WTC11 (cell line): ENCODE results near the gene REPS2. TPM values are rescaled to one million over a fixed set of nuclear protein-coding genes. Genes with fewer than 3 reads are reported as not detected.

Source experiments
- ATAC-seq: fragments of 200-7000 bp; cut with Tn5 transposase; 2 replicates; pipeline ENCODE4 v1.10.0; 2021; ENCODE audit warnings: mild to moderate bottlenecking, moderate library complexity
- CTCF ChIA-PET: fragments of 300-600 bp; sonication (Branson Sonifier 250); formaldehyde crosslinking; loops from one replicate; lab custom pipeline; 2021; ENCODE audit warnings: antibody characterized with exemption; lab: Charles Lee
- POLR2A ChIA-PET: fragments of 350-600 bp; sonication (Branson Sonifier 250); formaldehyde crosslinking; loops from one replicate; lab custom pipeline; 2021; ENCODE audit warnings: antibody characterized with exemption; lab: Charles Lee
- DNase-seq: peaks from one replicate; pipeline ENCODE4 v3.0.0; 2021; ENCODE audit warnings: low spot score
- H3K27ac Mint-ChIP-seq: 2 replicates; pipeline ENCODE4 v1.8.0; 2021; ENCODE audit warnings: mixed read lengths
- H3K27me3 Mint-ChIP-seq: 2 replicates; pipeline ENCODE4 v1.8.0; 2021; ENCODE audit warnings: low read depth, mild to moderate bottlenecking, moderate library complexity, mixed read lengths
- H3K36me3 Mint-ChIP-seq: 2 replicates; pipeline ENCODE4 v1.8.0; 2021; ENCODE audit warnings: mixed read lengths
- H3K4me1 Mint-ChIP-seq: 2 replicates; pipeline ENCODE4 v1.8.0; 2022; ENCODE audit warnings: mixed read lengths
- H3K4me3 Mint-ChIP-seq: 2 replicates; pipeline ENCODE4 v1.8.0; 2021; ENCODE audit warnings: mild to moderate bottlenecking, moderate library complexity, mixed read lengths
- H3K9me3 Mint-ChIP-seq: 2 replicates; pipeline ENCODE4 v1.8.0; 2021; ENCODE audit warnings: mixed read lengths
- AR ChIP-seq: fragments of 250-450 bp; sonication (Bioruptor Pico); IDR thresholded peaks from 2 replicates; pipeline ENCODE4 v1.9.0; 2021; ENCODE audit warnings: mild to moderate bottlenecking
- ATF1 ChIP-seq: sonication (generic); formaldehyde crosslinking; IDR thresholded peaks from 2 replicates; pipeline ENCODE4 v1.8.1; 2023; ENCODE audit warnings: mild to moderate bottlenecking, moderate library complexity, missing genetic modification reagents
- ATF2 ChIP-seq: sonication (generic); formaldehyde crosslinking; IDR thresholded peaks from 2 replicates; pipeline ENCODE4 v1.8.1; 2022; ENCODE audit warnings: low read depth, missing genetic modification reagents, borderline replicate concordance
- ATF3 ChIP-seq: sonication (generic); formaldehyde crosslinking; conservative IDR thresholded peaks from 2 replicates; pipeline ENCODE4 v1.8.1; 2022; ENCODE audit warnings: mild to moderate bottlenecking, missing genetic modification reagents
- ATF6 ChIP-seq: sonication (generic); formaldehyde crosslinking; IDR thresholded peaks from 2 replicates; pipeline ENCODE4 v1.8.1; 2023; ENCODE audit warnings: mild to moderate bottlenecking, missing genetic modification reagents
- CDX4 ChIP-seq: fragments of 250-450 bp; sonication (Bioruptor Pico); IDR thresholded peaks from 2 replicates; pipeline ENCODE4 v1.9.0; 2021; ENCODE audit warnings: moderate library complexity, mild to moderate bottlenecking, inconsistent platforms, borderline replicate concordance
- E2F4 ChIP-seq: sonication (generic); formaldehyde crosslinking; IDR thresholded peaks from 2 replicates; pipeline ENCODE4 v1.8.1; 2022; ENCODE audit warnings: low read depth, mild to moderate bottlenecking, moderate library complexity, missing genetic modification reagents, borderline replicate concordance
- EMX1 ChIP-seq: fragments of 250-450 bp; sonication (Bioruptor Pico); IDR thresholded peaks from 2 replicates; pipeline ENCODE4 v1.8.0; 2021; ENCODE audit warnings: mild to moderate bottlenecking
- ERG ChIP-seq: fragments of 250-450 bp; sonication (Bioruptor Pico); IDR thresholded peaks from 2 replicates; pipeline ENCODE4 v1.8.0; 2021; ENCODE audit warnings: mild to moderate bottlenecking
- ETV6 ChIP-seq: sonication (generic); formaldehyde crosslinking; IDR thresholded peaks from 2 replicates; pipeline ENCODE4 v1.8.1; 2022; ENCODE audit warnings: mild to moderate bottlenecking, missing genetic modification reagents
- IRF1 ChIP-seq: sonication (generic); formaldehyde crosslinking; IDR thresholded peaks from 2 replicates; pipeline ENCODE4 v1.8.0; 2023; ENCODE audit warnings: missing genetic modification reagents
- IRF2 ChIP-seq: sonication (generic); formaldehyde crosslinking; IDR thresholded peaks from 2 replicates; pipeline ENCODE4 v1.8.0; 2022; ENCODE audit warnings: low read depth, missing genetic modification reagents, borderline replicate concordance
- MAX ChIP-seq: sonication (generic); formaldehyde crosslinking; IDR thresholded peaks from 2 replicates; pipeline ENCODE4 v1.8.0; 2022; ENCODE audit warnings: mild to moderate bottlenecking, missing genetic modification reagents
- MXD4 ChIP-seq: fragments of 250-450 bp; sonication (Bioruptor Pico); IDR thresholded peaks from 2 replicates; pipeline ENCODE4 v1.8.0; 2021; ENCODE audit warnings: mild to moderate bottlenecking, moderate library complexity, borderline replicate concordance
- NR1H2 ChIP-seq: sonication (generic); formaldehyde crosslinking; IDR thresholded peaks from 2 replicates; pipeline ENCODE4 v1.9.0; 2021; ENCODE audit warnings: mild to moderate bottlenecking, moderate library complexity, missing genetic modification reagents
- PREB ChIP-seq: sonication (generic); formaldehyde crosslinking; IDR thresholded peaks from 2 replicates; pipeline ENCODE4 v1.8.1; 2022; ENCODE audit warnings: mild to moderate bottlenecking, missing genetic modification reagents, moderate library complexity, borderline replicate concordance
- SOX15 ChIP-seq: fragments of 250-450 bp; sonication (Bioruptor Pico); IDR thresholded peaks from 2 replicates; pipeline ENCODE4 v1.9.0; 2021; ENCODE audit warnings: mild to moderate bottlenecking
- TEAD4 ChIP-seq: sonication (generic); formaldehyde crosslinking; IDR thresholded peaks from 2 replicates; pipeline ENCODE4 v1.8.0; 2022; ENCODE audit warnings: mild to moderate bottlenecking, missing genetic modification reagents
- ZBTB21 ChIP-seq: sonication (generic); formaldehyde crosslinking; IDR thresholded peaks from 2 replicates; pipeline ENCODE4 v1.8.1; 2023; ENCODE audit warnings: mild to moderate bottlenecking, missing genetic modification reagents, borderline replicate concordance
- total RNA-seq: library from RNA; stranded (reverse); gene quantifications from 3 replicates; pipeline ENCODE4 v1.2.3, GENCODE V29; 2021

The REPS2 gene
- total RNA-seq, 1 experiment from 2014 or later = 2.2 TPM

- TF ChIP-seq ATF3 (CRISPR knock-in tag) (no peak), MAX (CRISPR knock-in tag) (no peak), ZBTB21 (CRISPR knock-in tag) (no peak), AR (no peak), ETV6 (CRISPR knock-in tag) (no peak), ATF6 (CRISPR knock-in tag) (no peak), EMX1 (CRISPR knock-in tag) (no peak)
Measured at GRCh38 chrX:16923157-16923556, 23.3 kb upstream of the REPS2 start (continued).

- H3K4me3 Mint-ChIP-seq = no peak overlapping the region
- ChIA-PET POLR2A (no interaction called here), CTCF (no interaction called here)
- H3K36me3 Mint-ChIP-seq = no peaks in the 10 kb centered on the region
- DNase-seq (no peak), ATAC-seq (no peak)
- H3K27me3 Mint-ChIP-seq = no peaks in the 10 kb centered on the region
- H3K4me1 Mint-ChIP-seq = peaks cover 7% of the 10 kb centered on the region
- H3K9me3 Mint-ChIP-seq = peaks cover 8% of the 10 kb centered on the region; the same call in 1 of the 2 replicates
- no peak overlapping the region for H3K27ac Mint-ChIP-seq
- TF ChIP-seq TEAD4 (CRISPR knock-in tag) (no peak), ZBTB21 (CRISPR knock-in tag) (no peak), EMX1 (CRISPR knock-in tag) (no peak), ATF2 (no peak), IRF1 (CRISPR knock-in tag) (no peak), ATF1 (CRISPR knock-in tag) (no peak), MXD4 (CRISPR knock-in tag) (no peak), SOX15 (CRISPR knock-in tag) (no peak), IRF2 (CRISPR knock-in tag) (no peak), NR1H2 (CRISPR knock-in tag) (no peak), ERG (CRISPR knock-in tag) (no peak), PREB (CRISPR knock-in tag) (no peak), E2F4 (CRISPR knock-in tag) (no peak), ATF3 (CRISPR knock-in tag) (no peak), CDX4 (CRISPR knock-in tag) (no peak)
Measured at GRCh38 chrX:16924631-16925480, 21.6 kb upstream of the REPS2 start.
